Activated gamma-delta T cell (primary cell): Measurements from ENCODE around the gene AKR1D1.

Source experiments
- DNase-seq: peaks from one replicate; lab custom pipeline; 2025; lab: John Stamatoyannopoulos, UW

Gene AKR1D1

GRCh38 chr7:138166681-138167080 lies 90.4 kb downstream of the AKR1D1 start:
- DNase-seq: no peak

GRCh38 chr7:138167222-138167621 lies 91.0 kb downstream of the AKR1D1 start:
- no peak for DNase-seq

GRCh38 chr7:138167869-138168296 lies 91.6 kb downstream of the AKR1D1 start:
- DNase-seq: no peak
